Left cardiac atrium (tissue), 4 donors: ENCODE results near the gene SPDYE4. TPM values are rescaled to one million over a fixed set of nuclear protein-coding genes. Genes with fewer than 3 reads are reported as not detected.
A peak's percentile ranks its signal among the peaks of the same experiment; 100 is the strongest.

ENCODE experiments used
- ATAC-seq, 2 donors: fragments of 200-7000 bp; cut with Tn5 transposase; one replicate each; pipeline ENCODE4 v1.9.1; 2020; ENCODE audit warnings: mild to moderate bottlenecking in 2 of 2, moderate library complexity in 2 of 2
- DNase-seq: peaks from one replicate; pipeline ENCODE4 v3.0.0-alpha.2; 2020
- intact Hi-C, 2 donors: fragments of 100-400 bp; cut with DNase I; formaldehyde crosslinking; loops; one replicate each; pipeline versions ENCODE4 v1.14.1 to v1.15.1; 2022 to 2023
- total RNA-seq, 2 donors: library from RNA; stranded (reverse); fragmentation: NEBNext Ultra II Directional; extraction: Animal tissue kit (Norgen Biotek cat#: 25700); gene quantifications; one replicate each; pipeline ENCODE4 v1.2.1, GENCODE V29; 2021
- donor health status: DM: no; HTN: yes; CAD: no.
- donor health status: DM: no; HTN: yes; CAD: no; lungs with severe emphysema.
- donor health status: DM: yes; HTN: yes; CAD: no.
- donor health status: Dilated cardiomyopathy.

SPDYE4 gene
- total RNA-seq, 2 donors from 2014 or later, result not detected

DNA sequence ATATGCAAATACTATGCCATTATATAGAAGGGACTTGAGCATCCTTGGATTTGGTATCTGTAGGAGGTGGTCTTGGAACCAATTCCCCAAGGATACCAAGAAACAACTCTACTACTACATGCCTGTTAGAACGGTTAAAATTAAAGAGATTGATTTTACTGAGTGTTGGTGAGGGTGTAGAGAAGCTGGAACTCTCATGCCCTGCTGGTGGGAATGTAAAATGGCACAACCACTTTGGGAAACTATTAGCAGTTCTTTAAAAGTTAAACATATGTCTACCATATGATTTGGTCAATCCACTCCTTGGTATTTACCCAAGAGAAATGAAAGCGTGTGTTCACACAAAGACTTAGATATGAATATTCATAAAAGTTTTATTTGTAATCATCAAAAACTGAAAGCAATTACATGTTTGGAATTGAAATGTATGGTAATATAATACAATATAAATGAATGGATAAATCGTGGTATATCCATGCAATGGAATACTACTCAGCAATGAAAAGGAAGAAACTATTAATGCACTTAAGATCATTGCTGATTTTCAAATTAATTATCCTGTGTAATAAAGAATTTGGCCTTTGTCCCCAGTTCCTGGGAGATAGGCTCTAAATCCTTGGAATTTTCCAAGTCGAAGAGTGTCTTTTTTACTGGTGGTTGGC is 33.0 kb upstream of the SPDYE4 start:
- DNase-seq, result no peak
- intact Hi-C loops, result no loop called here
- no peak for ATAC-seq

DNA sequence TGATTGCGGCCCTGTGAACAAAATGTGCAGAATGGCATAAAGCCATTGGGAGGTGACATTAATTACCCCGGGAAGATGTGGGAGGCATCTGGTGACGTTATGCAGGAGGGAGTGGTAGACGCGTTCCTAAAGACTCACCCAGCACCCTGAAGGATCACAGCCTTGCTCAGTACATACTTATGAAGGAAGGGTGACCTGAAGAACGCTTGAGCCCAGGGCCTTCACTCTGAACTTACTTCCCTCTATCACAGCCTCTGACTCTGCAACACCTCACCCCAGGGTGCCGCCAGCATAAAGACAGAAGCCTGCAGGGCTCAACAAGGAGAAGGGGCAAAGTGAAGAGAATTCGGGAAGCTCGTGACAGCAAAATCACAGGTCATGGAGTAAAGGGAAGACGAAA is 31.4 kb upstream of the SPDYE4 start:
- no peak for ATAC-seq
- intact Hi-C loops, result loop anchor here in 1 of 2 donors (10.0 kb wide), 1 partner anchor 215 kb away; no protein-coding TSS in a partner anchor
- no peak for DNase-seq

DNA sequence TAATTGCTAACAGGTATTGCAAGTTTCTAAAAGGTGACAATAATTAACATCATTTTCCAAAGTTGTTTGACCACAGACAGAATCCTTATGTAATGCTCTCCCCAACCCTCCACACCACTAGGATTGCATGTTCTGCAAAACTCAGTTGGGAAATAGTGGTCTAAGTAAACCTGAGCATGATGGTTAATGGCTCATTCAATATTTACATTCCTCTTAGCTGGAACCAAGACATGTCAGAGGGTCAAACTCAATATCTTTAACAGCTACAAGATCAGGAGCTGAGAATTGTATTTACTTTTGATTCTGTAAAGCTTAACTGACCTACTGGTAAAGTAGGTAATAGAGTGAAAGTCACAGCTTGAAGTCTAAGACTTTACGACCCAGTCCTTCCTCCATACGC is 30.7 kb upstream of the SPDYE4 start:
- DNase-seq (no peak), ATAC-seq (no peak)
- intact Hi-C loops, result loop anchor here in 1 of 2 donors (10.0 kb wide), 1 partner anchor 214 kb away; no protein-coding TSS in a partner anchor

DNA sequence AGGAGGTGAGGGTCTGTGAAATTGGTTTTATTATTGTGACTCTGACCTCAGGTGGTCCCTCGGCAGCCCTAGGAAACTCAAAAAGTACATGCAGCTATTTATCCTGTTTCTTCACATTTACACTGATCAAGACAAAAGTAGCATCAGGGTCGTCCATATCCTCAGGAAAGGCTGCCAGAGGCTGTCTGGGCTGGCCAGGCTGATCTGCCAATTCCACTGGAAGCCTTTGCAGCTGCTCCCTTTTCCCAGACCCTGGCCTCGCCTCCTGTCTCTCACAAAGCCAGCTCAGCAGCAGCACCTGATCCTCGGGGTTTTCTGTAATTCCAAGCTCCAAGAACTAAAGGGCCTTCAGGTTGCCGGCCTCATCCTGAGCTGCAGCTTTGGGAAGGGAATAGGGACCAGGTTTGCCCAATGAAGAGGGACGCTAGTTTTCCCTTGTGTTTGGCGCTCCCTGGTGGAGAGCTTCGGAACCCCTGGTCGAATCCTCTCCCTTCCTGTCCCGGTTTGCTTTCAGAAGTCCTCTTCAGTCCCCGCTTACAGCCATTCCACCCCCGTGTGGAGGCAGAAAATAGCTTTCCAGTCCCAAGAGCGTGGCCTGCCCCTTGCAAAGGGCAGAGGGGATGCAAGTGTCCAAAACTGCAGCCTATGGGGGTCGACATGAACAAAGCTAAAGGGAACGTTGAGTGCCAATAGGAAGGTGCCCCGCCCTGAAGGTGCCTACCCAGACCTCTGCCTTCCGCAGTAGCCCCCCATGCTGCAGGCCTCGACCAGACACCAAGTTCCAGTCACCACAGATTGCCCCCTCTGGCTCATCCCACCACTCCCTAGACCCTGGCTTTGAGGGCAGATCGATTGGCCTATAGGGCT is 27.4 kb upstream of the SPDYE4 start:
- ATAC-seq (peak; percentile 93 to 94), DNase-seq (peak; percentile 79)
- intact Hi-C loops, result loop anchor here (2.0 to 10.0 kb wide), 2 partner anchors 211 to 375 kb away; no protein-coding TSS in a partner anchor

DNA sequence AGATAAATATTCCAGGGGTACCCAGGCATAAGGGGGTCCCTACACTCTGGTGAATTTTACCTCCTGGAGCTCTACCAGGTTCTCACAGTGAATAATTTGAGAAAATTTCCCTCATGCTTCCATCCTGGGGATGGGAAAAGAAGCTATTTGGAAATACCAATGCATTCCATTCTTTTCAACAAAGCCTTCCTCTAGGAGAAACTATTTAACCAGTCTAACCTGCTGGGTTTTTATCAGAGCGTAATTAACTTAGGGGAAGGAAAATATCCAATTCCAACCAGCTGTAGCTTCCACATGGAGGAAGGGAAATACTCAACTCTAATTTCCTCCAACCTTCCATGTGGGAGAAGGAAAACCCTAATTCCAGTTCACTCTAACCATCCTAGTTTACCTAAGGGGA is 23.8 kb upstream of the SPDYE4 start:
- no peak for DNase-seq
- intact Hi-C loops, result loop anchor here in 1 of 2 donors (10.0 kb wide), 1 partner anchor 207 kb away; no protein-coding TSS in a partner anchor
- ATAC-seq, result no peak

DNA sequence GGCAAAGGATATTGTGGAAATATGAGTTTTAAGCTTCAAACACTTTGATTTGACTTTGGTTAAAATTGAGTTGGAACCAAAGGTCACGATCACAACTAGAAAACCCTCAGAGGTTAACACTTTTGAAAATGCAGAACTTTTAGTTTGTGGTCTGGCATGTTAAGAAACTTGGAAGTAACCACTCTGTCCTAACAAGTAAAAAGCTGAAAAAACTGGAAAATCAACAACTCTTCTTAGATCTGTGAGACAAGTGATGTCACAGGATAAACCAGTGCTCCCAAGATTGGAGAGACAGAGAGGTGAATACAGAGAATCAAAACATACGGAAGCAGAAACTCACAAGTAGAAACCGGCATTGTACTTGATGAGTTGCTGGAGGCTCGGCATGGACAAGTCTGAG is 23.4 kb upstream of the SPDYE4 start:
- no peak for DNase-seq
- intact Hi-C loops, result loop anchor here in 1 of 2 donors (10.0 kb wide), 1 partner anchor 207 kb away; no protein-coding TSS in a partner anchor
- ATAC-seq, result no peak

DNA sequence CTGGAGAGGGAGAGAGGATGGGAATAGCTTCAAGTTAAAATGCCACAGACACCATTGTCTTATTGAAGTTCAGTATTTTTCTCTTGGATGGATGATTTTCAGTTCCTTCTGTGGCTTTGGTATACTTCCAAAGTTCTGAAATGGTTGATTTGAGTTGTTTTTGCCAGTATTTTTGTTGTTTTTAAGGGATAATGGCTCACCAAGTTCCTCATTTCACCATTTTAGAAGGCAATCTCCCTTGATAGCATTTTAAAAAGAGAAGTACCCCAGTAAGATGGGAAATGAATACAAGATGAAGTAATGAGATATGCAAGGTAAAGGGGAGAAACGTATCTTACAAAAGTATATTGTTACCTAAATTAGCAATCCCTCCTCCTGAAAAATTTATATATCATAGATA is 18.5 kb upstream of the SPDYE4 start:
- ATAC-seq (no peak), DNase-seq (no peak)
- intact Hi-C loops, result no loop called here

DNA sequence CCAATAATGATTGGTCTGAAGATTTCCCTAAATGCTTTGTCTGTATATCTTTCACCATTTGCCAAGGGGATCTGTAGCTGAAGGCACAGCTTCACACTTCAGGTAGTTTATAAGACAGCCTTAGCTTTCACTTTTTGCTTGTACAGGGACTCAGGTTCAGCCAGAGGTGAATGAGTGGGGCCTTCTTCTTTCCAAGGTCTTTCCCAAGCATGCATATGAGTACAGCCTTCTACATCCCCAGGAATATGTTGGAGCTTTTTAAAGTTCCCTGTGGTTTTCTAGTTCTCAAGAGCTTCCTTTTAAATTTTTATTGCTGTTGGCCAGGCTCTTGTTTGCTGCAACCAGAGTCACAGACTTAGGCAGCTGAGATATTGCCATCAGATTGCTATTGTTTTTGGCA is 17.9 kb upstream of the SPDYE4 start:
- ATAC-seq (no peak), DNase-seq (no peak)
- intact Hi-C loops, result no loop called here

DNA sequence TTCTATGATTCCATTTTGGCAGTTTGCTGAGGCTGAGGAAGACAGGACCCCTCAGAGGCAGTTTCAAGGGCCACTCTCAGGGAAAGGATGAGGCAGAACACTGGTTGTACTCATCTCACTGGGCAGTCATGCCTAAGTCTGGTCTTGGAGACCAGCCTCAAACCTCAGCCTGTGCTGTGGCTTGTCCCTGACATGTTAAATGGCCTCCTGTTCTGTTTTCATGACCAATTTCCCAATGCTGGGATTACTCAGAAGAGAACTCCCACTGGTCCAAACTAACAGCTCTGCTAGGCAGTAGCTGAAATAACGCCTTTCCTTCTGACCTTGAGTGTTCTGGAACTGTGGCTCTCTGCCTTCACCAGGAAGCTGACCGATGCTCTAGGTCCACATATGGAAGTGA is 8.4 kb upstream of the SPDYE4 start:
- intact Hi-C loops, result no loop called here
- DNase-seq (no peak), ATAC-seq (no peak)

DNA sequence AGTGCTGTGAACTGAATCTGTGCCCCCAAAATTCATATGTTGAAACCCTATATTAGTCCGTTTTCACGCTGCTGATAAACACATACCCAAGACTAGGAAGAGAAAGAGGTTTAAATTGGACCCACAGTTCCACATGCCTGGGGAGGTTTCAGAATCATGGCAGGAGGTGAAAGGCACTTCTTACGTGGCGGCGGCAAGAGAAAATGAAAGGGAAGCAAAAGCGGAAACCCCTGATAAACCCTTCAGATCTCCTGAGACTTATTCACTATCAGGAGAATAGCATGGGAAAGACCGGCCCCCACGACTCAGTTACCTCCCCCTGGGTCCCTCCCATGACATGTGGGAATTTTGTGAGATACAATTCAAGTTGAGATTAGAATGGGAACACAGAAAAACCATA is 3.7 kb upstream of the SPDYE4 start:
- intact Hi-C loops, result no loop called here
- DNase-seq, result no peak
- no peak for ATAC-seq

DNA sequence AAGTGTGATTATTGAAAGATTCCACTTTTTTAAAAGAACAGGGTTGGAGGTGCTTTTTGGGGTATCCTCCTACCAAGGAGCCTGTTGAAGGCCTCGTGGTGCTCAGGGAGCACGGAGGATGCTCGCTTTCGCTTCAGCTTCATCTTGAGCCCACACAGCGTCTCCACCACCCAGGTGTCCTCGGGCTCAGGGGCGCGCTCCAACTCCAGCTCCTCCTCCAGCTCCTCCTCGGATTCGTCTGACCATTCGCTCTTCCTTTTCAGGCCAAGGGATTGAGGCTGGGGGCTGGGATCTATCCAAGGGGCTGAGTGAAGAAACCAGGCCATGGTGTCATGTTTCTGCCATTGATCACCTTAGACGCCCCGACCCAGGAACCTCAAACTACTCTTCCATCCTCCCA is 1.2 kb downstream of the SPDYE4 start:
- DNase-seq (no peak), ATAC-seq (no peak)
- intact Hi-C loops, result no loop called here

DNA sequence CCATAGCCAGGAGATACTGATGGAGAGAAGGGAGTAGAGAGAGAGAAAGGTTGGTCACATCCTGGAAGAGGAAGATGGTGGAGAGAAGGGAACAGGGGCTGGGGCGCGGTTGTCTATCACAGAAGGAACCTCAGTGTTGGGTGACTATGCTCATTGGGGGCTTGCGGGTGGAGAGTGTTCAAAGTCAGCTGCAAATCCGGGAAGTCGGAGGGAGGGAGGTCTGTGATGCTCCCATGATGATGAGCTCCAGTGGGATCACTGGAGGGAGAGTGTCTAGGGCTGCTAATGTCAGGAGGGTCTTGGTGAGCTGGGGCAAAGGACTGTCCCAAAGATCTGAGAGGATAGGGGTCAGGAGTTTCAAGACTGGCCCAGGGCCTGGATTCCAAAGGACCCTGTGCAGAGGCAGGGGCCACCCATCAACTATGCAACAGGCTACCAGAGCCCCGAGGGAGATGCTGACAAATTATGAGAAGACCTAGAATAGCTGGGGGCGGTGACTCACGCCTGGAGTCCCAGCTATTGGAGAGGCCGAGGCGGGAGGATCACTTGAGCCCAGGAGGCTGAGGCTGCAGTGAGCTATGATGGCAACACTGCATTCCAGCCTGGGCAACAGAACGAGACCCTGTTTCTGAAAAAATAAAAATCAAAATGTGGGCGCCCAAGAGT is 2.6 kb downstream of the SPDYE4 start:
- DNase-seq, result no peak
- intact Hi-C loops, result no loop called here
- no peak for ATAC-seq

DNA sequence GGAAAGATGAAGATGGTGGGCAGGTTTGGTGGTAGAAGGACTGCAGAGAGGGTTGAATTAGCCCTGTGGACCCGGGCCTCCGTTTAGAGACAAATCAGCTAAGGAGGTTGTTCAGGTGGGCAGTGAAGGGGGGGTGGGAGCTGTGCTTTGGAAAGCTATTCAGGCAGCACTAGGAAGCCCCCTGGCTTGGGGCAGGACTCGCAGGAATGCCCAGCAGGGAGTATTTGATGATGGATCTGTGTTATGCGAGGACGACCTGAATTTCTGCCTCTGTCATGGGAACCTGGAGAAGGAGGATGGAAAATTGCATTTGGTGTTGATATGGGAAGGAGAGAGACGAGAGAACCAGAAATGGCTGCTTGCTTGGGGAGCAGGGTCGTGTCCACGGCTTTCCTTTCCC is 3.5 kb downstream of the SPDYE4 start:
- ATAC-seq (no peak), DNase-seq (no peak)
- intact Hi-C loops, result no loop called here

DNA sequence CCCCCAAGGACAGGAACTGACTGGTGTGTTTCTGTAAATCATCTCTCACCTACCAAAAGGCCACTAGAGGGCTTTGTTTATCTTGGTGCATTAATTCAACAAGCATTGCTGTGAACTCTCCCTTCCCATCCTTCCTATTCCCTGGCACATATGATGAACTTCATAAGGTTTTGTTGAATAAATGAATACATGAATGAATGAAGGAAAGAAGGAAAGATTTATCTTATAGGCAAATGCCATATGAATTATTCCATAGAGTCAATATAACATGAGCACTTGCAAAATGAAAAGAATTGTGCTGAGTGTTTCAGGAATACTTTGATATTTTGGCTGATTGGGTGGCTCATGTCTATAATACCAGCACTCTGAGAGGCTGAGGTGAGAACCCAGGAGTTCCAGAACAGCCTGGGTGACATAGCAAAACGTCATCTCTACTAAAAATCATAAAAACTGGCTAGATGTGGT is 4.3 kb downstream of the SPDYE4 start:
- intact Hi-C loops, result no loop called here
- no peak for DNase-seq
- no peak for ATAC-seq

DNA sequence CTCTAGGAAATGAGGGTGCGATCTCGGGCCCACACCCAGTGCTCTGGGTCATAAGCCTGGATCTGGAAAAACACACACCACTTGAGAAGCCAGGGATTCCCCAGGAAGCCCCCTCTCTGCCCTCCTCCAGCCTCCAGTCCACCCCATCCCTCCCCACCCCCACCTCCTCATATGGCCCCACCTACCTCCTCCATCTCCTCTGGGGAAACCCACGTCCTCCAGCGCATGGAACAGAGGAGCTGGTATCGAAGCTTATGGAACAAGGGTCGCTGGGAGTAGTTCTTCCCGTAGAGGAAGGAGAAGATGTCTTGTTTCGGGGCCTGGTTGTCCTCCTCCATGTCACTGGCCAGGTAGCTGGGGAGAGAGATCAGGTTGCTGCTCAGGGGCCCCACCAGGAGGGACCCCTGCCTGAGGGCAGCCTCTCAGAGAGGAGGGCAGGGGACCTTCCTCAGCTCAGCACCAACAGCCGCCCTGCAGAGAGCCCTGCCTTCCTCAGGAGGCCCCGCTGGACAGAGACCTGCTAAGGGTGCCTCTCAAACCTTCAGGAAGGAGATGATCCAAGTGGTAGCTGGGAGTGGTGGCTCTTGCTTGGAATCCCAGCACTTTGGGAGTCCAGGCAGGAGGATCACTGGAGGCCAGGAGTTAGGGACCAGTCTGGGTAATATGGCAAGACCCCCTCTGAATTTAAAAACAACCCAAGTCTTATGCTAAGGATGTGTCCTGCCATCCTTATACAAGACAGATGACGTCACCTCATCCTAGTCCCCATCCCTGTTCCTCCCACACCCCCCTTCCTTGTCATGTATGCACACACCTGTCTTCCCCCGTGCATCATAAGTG is 5.0 kb downstream of the SPDYE4 start:
- ATAC-seq (no peak), DNase-seq (no peak)
- intact Hi-C loops, result no loop called here

DNA sequence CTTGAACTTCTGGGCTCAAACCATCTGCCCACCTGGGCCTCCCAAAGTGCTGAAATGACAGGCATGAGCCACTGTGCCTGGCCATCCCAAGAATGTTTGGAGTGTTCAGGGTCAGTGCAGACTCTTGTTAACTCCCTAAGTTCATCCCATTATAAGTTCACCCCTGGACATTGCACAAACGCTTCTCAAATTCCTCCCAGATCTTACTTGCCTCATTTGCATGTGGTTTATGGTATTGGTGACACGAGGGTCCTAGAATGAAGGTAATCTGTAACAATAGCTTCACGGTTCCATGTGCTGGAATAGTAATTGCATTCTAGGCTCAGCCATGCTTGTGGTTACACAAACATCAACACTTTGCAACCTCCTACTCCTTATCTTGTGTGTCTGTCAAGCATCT is 8.7 kb downstream of the SPDYE4 start:
- DNase-seq (no peak), ATAC-seq (no peak)
- intact Hi-C loops, result loop anchor here (5.0 to 10.0 kb wide), 4 partner anchors 75 to 337 kb away; no protein-coding TSS in a partner anchor

DNA sequence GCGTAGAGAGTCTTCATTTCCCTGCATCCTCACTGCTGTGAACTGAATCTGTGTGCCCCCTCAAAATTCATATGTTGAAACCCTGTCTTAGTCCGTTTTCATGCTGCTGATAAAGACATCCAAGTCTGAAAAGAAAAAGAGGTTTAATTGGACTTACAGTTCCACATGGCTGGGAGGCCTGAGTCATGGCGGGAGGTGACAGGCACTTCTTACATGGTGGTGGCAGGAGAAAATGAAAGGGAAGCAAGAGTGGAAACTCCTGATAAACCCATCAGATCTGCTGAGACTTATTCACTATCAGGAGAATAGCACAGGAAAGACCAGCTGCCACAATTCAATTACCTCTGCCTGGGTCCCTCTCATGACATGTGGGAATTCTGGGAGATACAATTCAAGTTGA is 10.6 kb downstream of the SPDYE4 start:
- no peak for ATAC-seq
- intact Hi-C loops, result loop anchor here (2.0 to 10.0 kb wide), 5 partner anchors 73 to 335 kb away; no protein-coding TSS in a partner anchor
- no peak for DNase-seq

DNA sequence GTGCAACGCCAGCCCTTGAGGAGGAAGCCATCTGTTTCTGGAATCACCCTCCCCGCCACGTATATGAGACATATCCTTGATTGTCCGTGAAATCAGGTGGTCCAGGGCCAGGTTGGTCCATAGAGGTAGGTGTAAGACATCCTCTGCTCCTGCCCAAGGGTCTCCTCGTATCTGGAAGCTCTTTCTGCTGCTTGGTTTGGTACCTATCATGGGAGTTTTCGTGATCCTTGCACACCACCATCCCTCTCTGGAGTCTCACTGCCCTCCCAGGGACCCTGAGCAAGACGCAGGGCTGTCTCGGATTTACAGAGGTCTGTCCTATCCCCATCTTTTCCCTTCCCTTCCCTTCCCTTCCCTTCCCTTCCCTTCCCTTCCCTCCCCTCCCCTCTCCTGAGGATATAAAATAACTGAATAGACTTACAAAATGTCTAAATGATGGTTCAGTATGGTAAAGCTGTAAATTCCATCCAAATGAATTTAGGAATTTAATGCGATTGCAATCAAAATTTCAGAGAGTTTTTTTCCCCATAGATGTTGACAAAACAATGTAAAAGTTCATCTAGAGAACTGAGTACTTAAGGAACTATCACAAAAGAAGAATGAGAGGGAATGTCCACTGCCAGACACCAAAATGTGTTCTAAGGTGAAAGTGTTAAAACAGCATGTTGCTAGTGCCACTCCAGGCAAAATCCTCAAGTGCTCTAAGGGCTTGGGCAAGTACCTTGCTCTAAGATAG is 11.7 kb downstream of the SPDYE4 start:
- intact Hi-C loops, result loop anchor here (2.0 to 10.0 kb wide), 5 partner anchors 72 to 334 kb away; no protein-coding TSS in a partner anchor
- DNase-seq (no peak), ATAC-seq (no peak)
